Measurements from ENCODE around the gene CDC25B.
"Not testable (repeated sequence)": the region's sequence is repeated elsewhere in the genome, so short reads cannot be mapped to it uniquely, and the experiment has no call there.

CDC25B gene

GRCh38 chr20:3842348-3842930 lies 46.3 kb downstream of the CDC25B start:
- no peak for DNase-seq

GRCh38 chr20:3843490-3843889 lies 47.4 kb downstream of the CDC25B start:
- DNase-seq, result no peak

- not testable (repeated sequence) for DNase-seq
Measured at GRCh38 chr20:3843990-3844619, 48.0 kb downstream of the CDC25B start.

GRCh38 chr20:3846378-3846739 lies 50.2 kb downstream of the CDC25B start:
- DNase-seq, result peak; percentile 9

- peak; percentile 69 for DNase-seq
Measured at GRCh38 chr20:3846740-3847428, 50.8 kb downstream of the CDC25B start, which contains the start of gene MAVS. MAVS (plus strand) TSS chr20:3846834; CDS start chr20:3854625, 7,791 bp downstream.

- no peak for DNase-seq
Measured at GRCh38 chr20:3847429-3847940, 51.4 kb downstream of the CDC25B start.

GRCh38 chr20:3848565-3848964 lies 52.5 kb downstream of the CDC25B start:
- DNase-seq, result no peak

- DNase-seq, result no peak
Measured at GRCh38 chr20:3854462-3854871, 58.4 kb downstream of the CDC25B start.
